H9 (cell line): ENCODE measurements around the gene LRP3. TPM values are rescaled to one million over a fixed set of nuclear protein-coding genes. Genes with fewer than 3 reads are reported as not detected.

ENCODE experiments used
- DNase-seq: peaks from one replicate; pipeline ENCODE4 v3.0.0-alpha.2; 2017
- H2AFZ ChIP-seq: one replicate; pipeline ENCODE4 v1.6.1; 2013; ENCODE audit warnings: mild to moderate bottlenecking, low read length, control low read depth, moderate library complexity
- H2AK5ac ChIP-seq: 2 replicates; pipeline ENCODE4 v1.6.1; 2013; ENCODE audit warnings: low read length, control low read depth, mixed read lengths; ENCODE audit not compliant: insufficient read length
- H2BK120ac ChIP-seq: one replicate; pipeline ENCODE4 v1.6.1; 2013; ENCODE audit warnings: low read depth, mild to moderate bottlenecking, low read length, control low read depth, inconsistent platforms; ENCODE audit not compliant: poor library complexity, severe bottlenecking
- H2BK12ac ChIP-seq: 2 replicates; pipeline ENCODE4 v1.6.1; 2013; ENCODE audit warnings: low read length, control low read depth, mixed read lengths, low read depth; ENCODE audit not compliant: insufficient read length
- H2BK15ac ChIP-seq: 2 replicates; pipeline ENCODE4 v1.6.1; 2013; ENCODE audit warnings: low read depth, low read length, control low read depth
- H2BK20ac ChIP-seq: one replicate; pipeline ENCODE4 v1.6.1; 2013; ENCODE audit warnings: low read depth, mild to moderate bottlenecking, low read length, control low read depth, inconsistent platforms; ENCODE audit not compliant: poor library complexity, severe bottlenecking
- H2BK5ac ChIP-seq: 2 replicates; pipeline ENCODE4 v1.6.1; 2013; ENCODE audit warnings: low read length, control low read depth, mixed read lengths; ENCODE audit not compliant: insufficient read length
- H3K14ac ChIP-seq: 2 replicates; pipeline ENCODE4 v1.6.1; 2013; ENCODE audit warnings: low read length, control low read depth; ENCODE audit not compliant: insufficient read depth
- H3K18ac ChIP-seq: 2 replicates; pipeline ENCODE4 v1.6.1; 2013; ENCODE audit warnings: low read depth, mild to moderate bottlenecking, mixed read lengths, low read length, control low read depth; ENCODE audit not compliant: insufficient read length
- H3K23ac ChIP-seq: 2 replicates; pipeline ENCODE4 v1.6.1; 2013; ENCODE audit warnings: low read length, control low read depth, mixed read lengths, low read depth; ENCODE audit not compliant: insufficient read length
- H3K23me2 ChIP-seq: 2 replicates; pipeline ENCODE4 v1.6.1; 2013; ENCODE audit warnings: low read depth, mild to moderate bottlenecking, mixed read lengths, low read length, control low read depth; ENCODE audit not compliant: insufficient read length, poor library complexity, severe bottlenecking
- H3K27ac ChIP-seq: 2 replicates; pipeline ENCODE4 v1.5.1; 2013; ENCODE audit warnings: low read length, control low read depth, mixed read lengths, low read depth; ENCODE audit not compliant: insufficient read length
- H3K27me3 ChIP-seq: 2 replicates; pipeline ENCODE4 v1.6.1; 2013; ENCODE audit warnings: low read length, control low read depth, inconsistent platforms; ENCODE audit not compliant: insufficient read depth
- H3K4ac ChIP-seq: 2 replicates; pipeline ENCODE4 v1.6.1; 2013; ENCODE audit warnings: low read depth, mild to moderate bottlenecking, control low read depth, inconsistent platforms, low read length, moderate library complexity
- H3K4me1 ChIP-seq: 2 replicates; pipeline ENCODE4 v1.6.1; 2013; ENCODE audit warnings: low read length, control low read depth, inconsistent platforms; ENCODE audit not compliant: insufficient read depth
- H3K4me2 ChIP-seq: 2 replicates; pipeline ENCODE4 v1.6.1; 2013; ENCODE audit warnings: low read length, control low read depth, mixed read lengths; ENCODE audit not compliant: insufficient read length, insufficient read depth
- H3K56ac ChIP-seq: 2 replicates; pipeline ENCODE4 v1.6.1; 2013; ENCODE audit warnings: low read depth, mild to moderate bottlenecking, mixed read lengths, low read length, control low read depth; ENCODE audit not compliant: insufficient read length
- H3K79me1 ChIP-seq: 2 replicates; pipeline ENCODE4 v1.6.1; 2013; ENCODE audit warnings: low read depth, mild to moderate bottlenecking, moderate library complexity, low read length, control low read depth, inconsistent platforms; ENCODE audit not compliant: insufficient read depth, poor library complexity, severe bottlenecking
- H3K79me2 ChIP-seq: 2 replicates; pipeline ENCODE4 v1.6.1; 2013; ENCODE audit warnings: low read length, control low read depth, inconsistent platforms; ENCODE audit not compliant: insufficient read depth
- H3K9ac ChIP-seq: 2 replicates; pipeline ENCODE4 v1.6.1; 2013; ENCODE audit warnings: low read length, control low read depth, mixed read lengths; ENCODE audit not compliant: insufficient read length; ENCODE audit errors: extremely low read depth
- H3K9me3 ChIP-seq: one replicate; pipeline ENCODE4 v1.6.1; 2013; ENCODE audit warnings: low read depth, low read length, inconsistent platforms; ENCODE audit not compliant: control insufficient read depth
- H3T11ph ChIP-seq: one replicate; pipeline ENCODE4 v1.6.1; 2013; ENCODE audit warnings: mild to moderate bottlenecking, low read length, control low read depth, inconsistent platforms
- H4K20me1 ChIP-seq: one replicate; pipeline ENCODE4 v1.6.1; 2013; ENCODE audit not compliant: control insufficient read depth, insufficient read length, insufficient read depth
- H4K5ac ChIP-seq: 2 replicates; pipeline ENCODE4 v1.6.1; 2013; ENCODE audit warnings: low read depth, mild to moderate bottlenecking, mixed read lengths, low read length, control low read depth; ENCODE audit not compliant: insufficient read length
- H4K8ac ChIP-seq: replicated peaks from 2 replicates; pipeline ENCODE4 v1.6.1; 2013; ENCODE audit warnings: low read length, control low read depth, mixed read lengths, low read depth; ENCODE audit not compliant: insufficient read length
- H4K91ac ChIP-seq: 2 replicates; pipeline ENCODE4 v1.6.1; 2013; ENCODE audit warnings: low read depth, mild to moderate bottlenecking, moderate library complexity, mixed read lengths, low read length, control low read depth; ENCODE audit not compliant: insufficient read length
- H3K27ac Mint-ChIP-seq, 3 experiments: 2 replicates in 2 of 3; 3 replicates in 1 of 3; pipeline ENCODE4 v1.8.0; 2020 to 2021; ENCODE audit warnings: mixed read lengths in 3 of 3, mild to moderate bottlenecking in 1 of 3, moderate library complexity in 1 of 3
- H3K27me3 Mint-ChIP-seq: 2 replicates; pipeline ENCODE4 v1.8.0; 2021; ENCODE audit warnings: low read depth, mild to moderate bottlenecking, moderate library complexity, mixed read lengths
- H3K36me3 Mint-ChIP-seq, 3 experiments: 2 replicates in 2 of 3; 3 replicates in 1 of 3; pipeline ENCODE4 v1.8.0; 2020 to 2021; ENCODE audit warnings: low read depth in 3 of 3, mixed read lengths in 3 of 3; ENCODE audit not compliant: insufficient read depth in 1 of 3
- H3K4me1 Mint-ChIP-seq, 2 experiments: 2 replicates each; pipeline ENCODE4 v1.8.0; 2020; ENCODE audit warnings: mixed read lengths in 2 of 2
- H3K4me3 Mint-ChIP-seq, 2 experiments: 2 replicates in 1 of 2; 3 replicates in 1 of 2; pipeline ENCODE4 v1.8.0; 2020 to 2021; ENCODE audit warnings: mild to moderate bottlenecking in 2 of 2, mixed read lengths in 2 of 2, moderate library complexity in 1 of 2
- H3K9me3 Mint-ChIP-seq, 2 experiments: 2 replicates in 1 of 2; 3 replicates in 1 of 2; pipeline ENCODE4 v1.8.0; 2020; ENCODE audit warnings: mild to moderate bottlenecking in 2 of 2, mixed read lengths in 2 of 2, moderate library complexity in 1 of 2
- CTCF ChIP-seq: fragments of 200-600 bp; sonication (generic); conservative IDR thresholded peaks from 3 replicates; pipeline ENCODE4 v1.8.0; 2021; ENCODE audit warnings: antibody characterized with exemption, mild to moderate bottlenecking
- WGBS: extraction: QIAGEN DNeasy Blood & Tissue Kit; methylation state at CpG from one replicate; pipeline ENCODE4 v1.1.7; 2013; ENCODE audit warnings: missing lambda C conversion rate, low lambda C conversion rate, mixed read lengths; ENCODE audit not compliant: insufficient read length; ENCODE audit errors: extremely low coverage; 5-methylcytosine and 5-hydroxymethylcytosine counted together
- total RNA-seq: library from RNA; stranded (reverse); gene quantifications from 2 replicates; pipeline ENCODE4 v1.2.1, GENCODE V29; 2021

Gene LRP3
- total RNA-seq, 1 experiment from 2014 or later = 29.2 TPM

GRCh38 chr19:33199441-33200265, 5.5 kb downstream of the LRP3 start:
- no peaks in the 10 kb centered on the region for H3K79me2 ChIP-seq
- H3K4me1 ChIP-seq = no peaks in the 10 kb centered on the region
- no peak overlapping the region for H3K4ac ChIP-seq
- H4K20me1 ChIP-seq = peaks cover 2% of the 10 kb centered on the region
- H2BK5ac ChIP-seq = no peak overlapping the region
- no peak overlapping the region for H2BK20ac ChIP-seq
- no peak overlapping the region for H2BK12ac ChIP-seq
- H4K5ac ChIP-seq = no peak overlapping the region
- no peak overlapping the region for H3K4me3 Mint-ChIP-seq
- no peak for TF ChIP-seq CTCF
- no peaks in the 10 kb centered on the region for H3K9me3 Mint-ChIP-seq
- H3K4me1 Mint-ChIP-seq = no peaks in the 10 kb centered on the region
- peaks cover 2% of the 10 kb centered on the region; the same call in 1 of the 2 replicates for H3K27me3 Mint-ChIP-seq
- no peak overlapping the region for H3K27ac ChIP-seq
- H2AFZ ChIP-seq = no peak overlapping the region
- H2AK5ac ChIP-seq = no peak overlapping the region
- H3K23ac ChIP-seq = no peak overlapping the region
- no peak overlapping the region for H4K8ac ChIP-seq
- no peak overlapping the region; a peak in 1 of 7 replicates for H3K27ac Mint-ChIP-seq
- H3K18ac ChIP-seq = no peak overlapping the region
- H3T11ph ChIP-seq = no peak overlapping the region
- no peaks in the 10 kb centered on the region for H3K27me3 ChIP-seq
- H3K9me3 ChIP-seq = no peaks in the 10 kb centered on the region
- peaks cover 6 to 19% (median 15%) of the 10 kb centered on the region in 3 experiments; a peak in 6 of 7 replicates for H3K36me3 Mint-ChIP-seq
- no CpG with 5 or more reads among the region's 8 CpGs for WGBS
- no peak overlapping the region for H3K56ac ChIP-seq
- no peaks in the 10 kb centered on the region for H3K23me2 ChIP-seq
- no peaks in the 10 kb centered on the region for H3K79me1 ChIP-seq
- no peak overlapping the region for H2BK120ac ChIP-seq
- no peak overlapping the region for H3K4me2 ChIP-seq
- no peak overlapping the region for H2BK15ac ChIP-seq
- H4K91ac ChIP-seq = no peak overlapping the region
- H3K14ac ChIP-seq = no peak overlapping the region
- no peak for DNase-seq
- H3K9ac ChIP-seq = no peak overlapping the region
